Esophagus squamous epithelium (tissue), 5 donors: ENCODE results near the gene FBXO24. TPM values are rescaled to one million over a fixed set of nuclear protein-coding genes. Genes with fewer than 3 reads are reported as not detected.
A peak's percentile ranks its signal among the peaks of the same experiment; 100 is the strongest.

Experiments used
- DNase-seq: peaks from one replicate; lab custom pipeline; 2025; lab: John Stamatoyannopoulos, UW
- H3K27ac ChIP-seq, 4 donors: fragments of 200-600 bp; sonication (generic); one replicate each; pipeline ENCODE4 v1.5.1; 2016 to 2019; ENCODE audit warnings: mild to moderate bottlenecking in 1 of 4
- H3K27me3 ChIP-seq, 4 donors: fragments of 200-600 bp; sonication (generic); 1 replicate in 3 of 4; 2 replicates in 1 of 4; pipeline versions ENCODE4 v1.5.1 to v1.6.0; 2017 to 2021; ENCODE audit warnings: antibody characterized with exemption in 1 of 4
- H3K36me3 ChIP-seq, 3 donors: fragments of 200-600 bp; sonication (generic); one replicate each; pipeline ENCODE4 v1.5.1; 2016 to 2019
- H3K4me1 ChIP-seq, 3 donors: fragments of 200-600 bp; sonication (generic); one replicate each; pipeline ENCODE4 v1.5.1; 2017 to 2019
- H3K4me3 ChIP-seq, 4 donors: fragments of 200-600 bp; sonication (generic); 1 replicate in 3 of 4; 2 replicates in 1 of 4; pipeline ENCODE4 v1.5.1; 2016 to 2019; ENCODE audit warnings: mild to moderate bottlenecking in 2 of 4, moderate library complexity in 1 of 4
- H3K9me3 ChIP-seq, 3 donors: fragments of 200-600 bp; sonication (generic); one replicate each; pipeline ENCODE4 v1.5.1; 2016 to 2019
- CTCF ChIP-seq, 6 experiments: fragments of 450-650 bp in 4 of 6; fragments of 200-600 bp in 2 of 6; sonication (generic) in 2 of 6; IDR thresholded peaks; one replicate each; pipeline ENCODE4 v1.5.1; 2016 to 2019; ENCODE audit warnings: antibody characterized with exemption in 6 of 6, mild to moderate bottlenecking in 4 of 6, moderate library complexity in 4 of 6
- POLR2A ChIP-seq, 4 donors: fragments of 450-650 bp; IDR thresholded peaks; one replicate each; pipeline ENCODE4 v1.6.1; 2017; ENCODE audit warnings: antibody characterized with exemption in 4 of 4, mild to moderate bottlenecking in 4 of 4, moderate library complexity in 3 of 4
- WGBS, 2 donors: methylation state at CpG; one replicate each; pipeline ENCODE4 v1.1.5; 2018; 5-methylcytosine and 5-hydroxymethylcytosine counted together
- intact Hi-C: fragments of 100-400 bp; cut with DNase I; formaldehyde crosslinking; loops from one replicate; pipeline ENCODE4 v1.15.0; 2022
- total RNA-seq, 4 donors: library from RNA; depleted of rRNA; stranded (reverse); fragments of >200 nt; gene quantifications; one replicate each; pipeline ENCODE4 v1.1.0, GENCODE V29; 2016
- donor health status: DM: yes; HTN: yes; CAD: no.

Gene FBXO24
- total RNA-seq, 4 donors from 2014 or later, result 0.19 to 1.6 (median 0.29) TPM; not detected in 1

GRCh38 chr7:100568176-100568895 lies 17.8 kb upstream of the FBXO24 start:
- 57 to 60% methylated on average over 2 to 7 of the region's 11 CpGs for WGBS, 2 donors
- intact Hi-C loops, result no loop called here
- Histone ChIP-seq H3K9me3 (no peaks in the 10 kb centered on the region), H3K27ac (peak overlapping the region in 1 of 4 donors; percentile 44), H3K27me3 (peaks cover 0 to 17% (median 0%) of the 10 kb centered on the region in 4 donors), H3K4me1 (peaks cover 12 to 58% (median 24%) of the 10 kb centered on the region in 3 donors), H3K36me3 (peaks cover 4 to 35% (median 4%) of the 10 kb centered on the region in 3 donors), H3K4me3 (no peak overlapping the region)
- no peak for DNase-seq
- TF ChIP-seq POLR2A (IDR thresholded peaks at IDR 0.05), result no peak
- TF ChIP-seq CTCF (IDR thresholded peaks at IDR 0.05), result no peak

- TF ChIP-seq CTCF (IDR thresholded peaks at IDR 0.05) (peak in 5 of 6 experiments; percentile 20 to 54 (median 40)), POLR2A (IDR thresholded peaks at IDR 0.05) (no peak)
- no peaks in the 10 kb centered on the region for H3K9me3 ChIP-seq
- intact Hi-C loops, result no loop called here
- peaks cover 4 to 36% (median 5%) of the 10 kb centered on the region in 3 donors for H3K36me3 ChIP-seq
- 54 to 61% methylated on average over 7 to 9 of the region's 36 CpGs for WGBS, 2 donors
- no peak for DNase-seq
- H3K27ac ChIP-seq, result peak overlapping the region; percentile 22 to 66 (median 37)
- peaks cover 0 to 17% (median 0%) of the 10 kb centered on the region in 4 donors for H3K27me3 ChIP-seq
- peak overlapping the region; percentile 21 to 61 (median 40) for H3K4me3 ChIP-seq
- H3K4me1 ChIP-seq, result peaks cover 12 to 49% (median 19%) of the 10 kb centered on the region in 3 donors
Observed at GRCh38 chr7:100568896-100569844, 17.0 kb upstream of the FBXO24 start.

DNA sequence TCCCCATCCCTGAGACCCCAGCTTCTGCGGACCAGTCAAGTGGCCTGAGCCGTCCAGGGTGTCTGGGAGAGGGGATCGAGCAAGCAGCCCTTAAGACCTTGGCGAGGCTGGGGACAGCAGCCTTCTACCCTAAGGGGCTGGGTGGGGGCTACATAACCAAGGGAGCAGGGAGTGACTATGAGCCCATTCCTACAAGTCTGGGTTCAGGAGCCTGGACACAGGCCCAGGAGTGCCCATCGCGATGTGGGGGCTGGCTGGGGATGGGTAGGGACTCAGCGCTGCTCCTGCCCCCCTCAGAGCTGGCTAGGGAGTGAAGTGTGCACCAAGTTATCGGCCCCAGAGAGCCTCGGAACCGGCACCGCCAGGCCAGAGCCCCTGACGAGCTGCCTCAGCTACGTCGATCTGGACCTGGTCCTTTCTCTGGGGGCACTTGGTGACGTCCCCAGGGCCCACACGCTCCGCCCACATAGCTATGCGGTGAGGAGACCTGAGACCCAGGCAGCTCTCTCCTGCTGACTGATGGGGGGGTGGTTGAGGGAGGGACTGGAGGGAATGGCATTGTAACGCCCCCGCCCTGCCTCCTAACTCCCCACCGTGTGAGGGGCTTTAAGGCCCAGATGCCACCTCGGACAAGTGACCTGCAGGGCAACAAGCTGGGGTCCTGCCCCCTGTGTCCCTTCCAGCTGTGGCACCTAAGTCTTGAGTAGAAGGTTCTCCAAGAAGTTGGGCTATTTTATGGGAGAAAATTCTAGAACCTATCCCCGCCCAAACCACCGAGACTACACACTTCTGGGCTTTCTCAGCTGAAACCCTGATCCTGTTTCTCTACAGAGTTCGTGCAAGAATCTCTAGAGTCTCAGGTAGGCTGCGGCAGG lies 14.9 kb upstream of the FBXO24 start:
- H3K27me3 ChIP-seq, result peaks cover 0 to 17% (median 0%) of the 10 kb centered on the region in 4 donors
- WGBS, 2 donors, result 70 to 82% methylated on average over 4 to 5 of the region's 26 CpGs
- no peaks in the 10 kb centered on the region for H3K9me3 ChIP-seq
- H3K4me3 ChIP-seq, result no peak overlapping the region
- no peak for DNase-seq
- TF ChIP-seq POLR2A (IDR thresholded peaks at IDR 0.05), result no peak
- TF ChIP-seq CTCF (IDR thresholded peaks at IDR 0.05), result no peak
- intact Hi-C loops, result no loop called here
- peaks cover 14 to 36% (median 20%) of the 10 kb centered on the region in 3 donors for H3K36me3 ChIP-seq
- H3K27ac ChIP-seq, result no peak overlapping the region
- peaks cover 12 to 48% (median 19%) of the 10 kb centered on the region in 3 donors for H3K4me1 ChIP-seq

- no peak for TF ChIP-seq POLR2A (IDR thresholded peaks at IDR 0.05)
- DNase-seq, result no peak
- no peak overlapping the region for H3K4me3 ChIP-seq
- peaks cover 12 to 48% (median 19%) of the 10 kb centered on the region in 3 donors for H3K4me1 ChIP-seq
- no peak overlapping the region for H3K27ac ChIP-seq
- intact Hi-C loops, result no loop called here
- H3K27me3 ChIP-seq, result peaks cover 0 to 17% (median 0%) of the 10 kb centered on the region in 4 donors
- H3K36me3 ChIP-seq, result peaks cover 19 to 37% (median 24%) of the 10 kb centered on the region in 3 donors
- WGBS, 2 donors, result 83 to 86% methylated on average over 1 to 2 of the region's 2 CpGs
- H3K9me3 ChIP-seq, result no peaks in the 10 kb centered on the region
Observed at GRCh38 chr7:100571829-100572116, 14.4 kb upstream of the FBXO24 start.
